ENCODE results near the gene BTBD17.

BTBD17 gene

GRCh38 chr17:74336307-74336706 is 25.4 kb downstream of the BTBD17 start:
- DNase-seq (ENCODE audit: low read depth in 2 of 2), result no peak

- DNase-seq (ENCODE audit: low read depth in 2 of 2), result no peak
These were observed 26.1 kb downstream of the BTBD17 start for GRCh38 chr17:74335529-74336062.

DNA sequence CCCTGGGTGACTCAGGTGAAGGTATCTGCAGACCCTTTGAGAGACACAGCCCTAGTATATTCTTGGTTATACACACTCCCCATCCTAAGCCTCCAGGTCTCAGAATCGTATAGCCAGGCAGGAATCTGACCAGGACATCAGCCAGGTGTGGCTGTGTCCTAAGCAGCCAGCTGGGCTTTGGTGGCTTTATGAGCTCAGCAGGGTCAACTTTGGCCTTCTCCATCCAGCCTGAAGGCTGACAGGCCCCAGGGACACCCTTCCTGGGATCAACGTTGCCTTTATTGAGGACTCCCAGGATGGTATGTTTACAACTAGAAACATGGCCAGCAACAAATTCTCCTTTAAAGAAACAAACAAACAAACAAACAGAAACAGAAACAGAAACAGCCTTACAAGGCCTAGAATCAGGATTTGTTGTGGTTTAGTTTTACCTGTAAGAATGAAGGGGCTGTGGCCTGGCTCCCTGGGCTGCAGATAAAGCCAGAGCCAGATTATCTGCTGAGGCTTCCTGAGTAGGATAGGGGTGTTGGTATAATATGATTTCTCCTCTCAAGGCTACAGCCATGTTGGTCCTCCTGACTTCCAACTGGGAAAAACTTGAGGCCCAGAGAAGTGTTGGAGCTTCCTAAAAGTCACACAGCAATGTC is 27.2 kb downstream of the BTBD17 start:
- no peak for DNase-seq (ENCODE audit: low read depth in 2 of 2)

GRCh38 chr17:74332763-74333283 is 28.8 kb downstream of the BTBD17 start:
- DNase-seq (ENCODE audit: low read depth in 2 of 2), result no peak

- no peak for DNase-seq (ENCODE audit: low read depth in 2 of 2)
These were observed 29.5 kb downstream of the BTBD17 start for GRCh38 chr17:74332017-74332650.

DNA sequence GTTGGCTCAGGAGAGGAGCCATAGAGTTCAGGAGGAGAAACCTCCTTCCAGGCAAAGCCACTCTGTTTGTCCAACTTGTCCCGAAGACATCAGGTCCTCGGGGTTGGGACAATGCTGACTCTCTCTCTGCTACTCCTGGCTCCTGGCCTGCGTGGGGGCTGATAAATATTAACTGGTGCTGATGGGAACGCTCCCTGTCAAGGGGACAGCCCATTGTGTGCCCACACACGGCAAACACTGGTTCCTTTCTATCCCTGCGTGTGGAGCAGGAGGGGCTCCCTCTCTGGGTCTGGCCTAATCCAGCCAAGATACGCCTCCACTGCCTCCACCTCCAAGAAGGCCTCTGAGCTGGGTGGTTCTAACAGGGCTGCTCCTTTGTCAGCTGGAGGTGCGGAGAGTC is 31.2 kb downstream of the BTBD17 start:
- DNase-seq (ENCODE audit: low read depth in 2 of 2), result no peak

GRCh38 chr17:74329378-74329777 is 32.3 kb downstream of the BTBD17 start:
- DNase-seq (ENCODE audit: low read depth in 2 of 2), result no peak

- no peak for DNase-seq (ENCODE audit: low read depth in 2 of 2)
These were observed 33.2 kb downstream of the BTBD17 start for GRCh38 chr17:74328487-74328886.

- DNase-seq (ENCODE audit: low read depth in 2 of 2), result no peak
These were observed 35.2 kb downstream of the BTBD17 start for GRCh38 chr17:74326506-74326905.

- DNase-seq (ENCODE audit: low read depth in 2 of 2), result peak; percentile 16 to 49
These were observed 35.8 kb downstream of the BTBD17 start, which contains the start of gene KIF19 for GRCh38 chr17:74325743-74326379. Gene KIF19, plus strand, starts transcription at chr17:74326226. Its CDS starts 124 bp downstream, at chr17:74326350.

DNA sequence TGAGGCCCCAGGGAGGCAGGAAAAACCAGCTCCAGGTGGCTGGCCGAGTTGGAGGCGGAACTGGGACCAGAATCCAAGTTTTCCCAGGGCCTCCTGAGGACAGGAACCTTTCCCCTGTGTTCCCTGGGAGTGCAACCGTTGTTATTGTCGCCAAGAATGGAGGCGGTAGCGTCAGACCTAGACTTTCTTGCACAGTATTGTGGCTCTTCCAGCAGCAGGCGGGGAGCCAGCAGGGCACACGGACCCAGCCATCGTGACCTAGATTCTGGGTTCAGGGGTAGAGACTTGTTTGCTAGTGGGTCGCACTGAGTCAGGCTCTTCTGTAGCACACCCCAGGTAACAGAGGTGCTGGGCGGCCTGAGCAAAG is 36.3 kb downstream of the BTBD17 start:
- DNase-seq (ENCODE audit: low read depth in 2 of 2), result no peak

DNA sequence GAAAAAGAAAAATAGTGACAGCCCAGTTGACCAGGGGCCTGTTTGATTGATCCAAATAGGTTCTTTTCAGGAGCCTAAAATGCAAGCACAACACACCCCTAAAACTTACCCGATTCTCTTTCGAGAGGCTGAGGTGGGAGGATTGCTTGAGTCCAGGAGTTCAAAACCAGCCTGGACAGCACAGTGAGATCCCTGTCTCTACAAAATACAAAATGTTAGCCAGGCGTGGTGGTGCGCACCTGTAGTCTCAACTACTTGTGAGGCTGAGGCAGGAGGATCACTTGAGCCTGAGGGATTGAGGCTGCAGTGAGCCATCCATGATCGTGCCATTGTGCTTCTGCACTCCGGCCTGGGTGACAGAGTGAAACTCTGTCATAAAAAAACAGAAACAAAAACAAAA is 37.1 kb downstream of the BTBD17 start:
- DNase-seq (ENCODE audit: low read depth in 2 of 2), result no peak

DNA sequence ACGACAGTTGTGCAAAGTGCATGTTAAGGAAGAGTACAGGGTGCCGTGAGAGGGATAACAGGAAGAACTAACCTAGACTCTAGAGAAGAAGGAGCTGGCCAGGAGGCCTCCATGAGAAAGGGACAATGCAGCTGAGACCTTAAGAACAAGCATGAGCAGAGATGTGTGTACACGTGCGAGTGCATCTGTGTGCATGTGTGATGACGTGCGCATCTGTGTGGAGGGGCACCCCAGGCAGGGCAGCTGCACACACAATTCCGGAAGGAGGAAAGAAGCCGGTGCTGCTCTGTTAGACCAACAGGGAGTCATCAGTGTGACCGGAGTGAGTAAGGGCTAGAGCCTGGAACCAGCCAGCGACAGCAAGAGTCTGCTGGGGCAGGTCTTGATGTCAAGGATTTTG is 43.3 kb downstream of the BTBD17 start:
- DNase-seq (ENCODE audit: low read depth in 2 of 2), result no peak

- DNase-seq (ENCODE audit: low read depth in 2 of 2), result no peak
These were observed 44.6 kb downstream of the BTBD17 start for GRCh38 chr17:74317071-74317470.

DNA sequence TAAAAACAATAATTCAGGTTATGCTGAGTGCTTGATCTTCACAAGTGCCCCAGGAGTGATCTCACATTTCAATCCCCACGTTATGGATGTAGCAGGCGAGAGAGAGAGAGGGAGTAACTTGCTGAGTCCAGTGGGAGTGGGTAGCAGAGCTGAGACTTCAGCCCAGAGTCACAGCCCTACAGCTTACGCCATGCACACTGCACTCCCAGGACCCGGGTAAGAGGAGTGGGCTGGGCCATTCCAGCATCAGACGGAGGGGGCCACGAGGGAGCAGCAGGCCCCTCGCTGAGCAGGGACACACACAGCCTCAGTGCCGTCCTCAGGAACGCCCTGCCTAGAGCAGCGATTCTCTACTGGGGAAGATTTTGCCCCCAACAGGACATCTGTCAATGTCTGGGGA is 45.4 kb downstream of the BTBD17 start:
- DNase-seq (ENCODE audit: low read depth in 2 of 2), result no peak

DNA sequence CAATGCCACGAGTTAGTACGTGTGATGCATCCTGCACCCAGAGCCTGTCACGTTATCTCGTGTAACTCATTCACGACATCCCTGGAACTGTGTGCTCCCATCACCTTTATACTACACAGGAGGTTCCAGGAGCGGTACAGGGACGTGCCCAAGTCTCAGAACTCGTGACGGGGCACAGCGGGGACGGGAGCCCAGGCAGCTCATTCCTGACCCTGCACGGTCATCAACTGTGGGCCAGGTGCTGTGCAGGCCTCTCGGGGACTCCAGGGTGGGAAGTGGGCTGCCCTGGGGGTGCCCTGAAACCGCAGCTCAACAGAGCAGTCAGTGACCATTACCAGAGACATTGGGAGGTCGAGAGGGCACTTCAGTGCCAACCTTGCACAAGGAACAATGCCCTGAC is 46.8 kb downstream of the BTBD17 start:
- no peak for DNase-seq (ENCODE audit: low read depth in 2 of 2)

- DNase-seq (ENCODE audit: low read depth in 2 of 2), result no peak
These were observed 51.8 kb downstream of the BTBD17 start for GRCh38 chr17:74309902-74310301.

DNA sequence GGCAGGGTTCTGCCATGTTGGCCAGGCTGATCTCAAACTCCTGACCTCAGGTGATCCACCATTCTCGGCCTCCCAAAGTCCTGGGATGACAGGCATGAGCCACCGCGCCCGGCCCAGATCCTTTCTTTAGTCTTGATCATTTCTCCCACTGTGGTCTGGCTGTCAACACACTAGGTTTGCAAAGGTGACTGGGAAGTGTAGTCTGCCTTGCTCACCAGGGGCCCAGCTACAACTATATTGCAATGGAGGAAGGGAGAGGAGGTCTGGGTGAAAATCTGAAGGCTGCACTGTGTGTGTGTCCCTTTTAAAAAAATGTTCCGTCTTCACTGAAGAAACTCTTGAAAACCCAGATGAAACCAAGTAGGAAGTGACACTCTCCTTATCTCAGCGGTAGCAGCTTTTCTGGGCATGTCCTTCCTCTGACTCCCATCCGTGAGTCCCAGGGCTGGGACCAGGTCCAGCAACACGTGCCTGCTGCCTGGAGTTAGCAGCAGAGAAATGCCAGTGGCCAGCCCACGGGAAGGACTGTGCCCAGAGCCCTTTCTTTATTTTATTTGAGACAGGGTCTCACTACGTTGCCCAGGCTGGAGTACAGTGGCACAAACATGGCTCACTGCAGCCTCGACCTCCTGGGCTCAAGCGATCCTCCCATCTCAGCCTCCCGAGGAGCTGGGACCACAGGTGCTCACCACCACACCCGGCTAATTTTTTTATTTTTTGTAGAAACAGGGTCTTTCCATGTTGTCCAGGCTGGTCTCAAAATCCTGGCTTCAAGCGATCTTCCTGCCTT is 53.5 kb downstream of the BTBD17 start:
- no peak for DNase-seq (ENCODE audit: low read depth in 2 of 2)

Measured in stimulated activated CD4-positive, alpha-beta T cell treated with anti-CD3 and anti-CD28 coated beads, Interleukin-12 subunit alpha, Interleukin-12 subunit beta, amount 100 ng/mL, for 24 hours (primary cell).